Measurements from ENCODE around the gene GEN1. TPM values are rescaled to one million over a fixed set of nuclear protein-coding genes. Genes with fewer than 3 reads are reported as not detected.

Gene GEN1
- total RNA-seq, 1 experiment from 2014 or later = 29.6 TPM

DNA sequence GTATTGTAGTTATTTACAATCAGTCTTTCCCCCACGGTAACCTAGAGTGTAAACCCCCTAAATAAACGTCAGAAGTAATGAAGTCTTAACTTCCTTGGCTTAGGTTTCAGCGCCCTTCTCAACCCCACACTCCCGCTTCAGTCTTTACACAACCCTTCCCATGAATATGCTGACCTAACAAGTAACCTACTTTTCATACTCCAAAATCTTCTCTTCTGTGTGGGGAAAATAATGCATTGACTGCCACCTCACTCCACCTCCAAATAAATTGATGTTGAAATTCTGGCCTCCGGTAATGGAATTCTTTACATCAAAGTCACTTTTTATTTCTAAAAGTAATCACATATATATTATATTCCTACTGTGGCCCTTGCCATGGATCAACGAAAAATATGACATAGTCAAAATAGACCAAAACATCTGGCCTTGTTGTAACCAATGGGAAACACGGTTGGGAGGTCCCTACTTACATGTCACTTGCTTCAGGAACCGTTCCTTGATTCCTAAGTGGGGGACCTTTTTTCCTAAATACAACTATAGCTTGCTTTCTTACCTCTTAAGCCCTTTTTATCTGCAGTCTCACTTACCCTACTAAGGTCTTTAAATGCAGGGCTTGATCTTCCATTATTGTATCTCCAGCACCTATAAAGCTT is 961 bp downstream of the GEN1 start:
- Mint-ChIP-seq H3K4me1 (ENCODE audit: low read depth, unreplicated experiment) (peaks cover 15% of the 10 kb centered on the region), H3K4me3 (ENCODE audit: low read depth, unreplicated experiment) (peak overlapping the region; percentile 86), H3K27ac (ENCODE audit: unreplicated experiment) (peak overlapping the region; percentile 86), H3K27me3 (ENCODE audit: unreplicated experiment) (no peaks in the 10 kb centered on the region), H3K9me3 (ENCODE audit: low read depth, unreplicated experiment) (no peaks in the 10 kb centered on the region), H3K36me3 (ENCODE audit: insufficient read depth, unreplicated experiment) (peaks cover 25% of the 10 kb centered on the region)
- CTCF ChIA-PET = no interaction called here
- no peak for DNase-seq
- TF ChIP-seq, protein P1, sequence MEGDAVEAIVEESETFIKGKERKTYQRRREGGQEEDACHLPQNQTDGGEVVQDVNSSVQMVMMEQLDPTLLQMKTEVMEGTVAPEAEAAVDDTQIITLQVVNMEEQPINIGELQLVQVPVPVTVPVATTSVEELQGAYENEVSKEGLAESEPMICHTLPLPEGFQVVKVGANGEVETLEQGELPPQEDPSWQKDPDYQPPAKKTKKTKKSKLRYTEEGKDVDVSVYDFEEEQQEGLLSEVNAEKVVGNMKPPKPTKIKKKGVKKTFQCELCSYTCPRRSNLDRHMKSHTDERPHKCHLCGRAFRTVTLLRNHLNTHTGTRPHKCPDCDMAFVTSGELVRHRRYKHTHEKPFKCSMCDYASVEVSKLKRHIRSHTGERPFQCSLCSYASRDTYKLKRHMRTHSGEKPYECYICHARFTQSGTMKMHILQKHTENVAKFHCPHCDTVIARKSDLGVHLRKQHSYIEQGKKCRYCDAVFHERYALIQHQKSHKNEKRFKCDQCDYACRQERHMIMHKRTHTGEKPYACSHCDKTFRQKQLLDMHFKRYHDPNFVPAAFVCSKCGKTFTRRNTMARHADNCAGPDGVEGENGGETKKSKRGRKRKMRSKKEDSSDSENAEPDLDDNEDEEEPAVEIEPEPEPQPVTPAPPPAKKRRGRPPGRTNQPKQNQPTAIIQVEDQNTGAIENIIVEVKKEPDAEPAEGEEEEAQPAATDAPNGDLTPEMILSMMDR (IDR thresholded peaks at IDR 0.05; ENCODE audit: unreplicated experiment) = no peak
- intact Hi-C loops (cut with micrococcal nuclease; ENCODE audit: unreplicated experiment) = loop anchor here (5.0 to 10.0 kb wide), 3 partner anchors 77 to 620 kb away; no protein-coding TSS in a partner anchor
- BruUV-seq (replicated peaks) = TSS peak; percentile 53

- H3K9me3 Mint-ChIP-seq (ENCODE audit: low read depth, unreplicated experiment) = no peaks in the 10 kb centered on the region
- intact Hi-C loops (cut with micrococcal nuclease; ENCODE audit: unreplicated experiment) = loop anchor here (5.0 to 10.0 kb wide), 3 partner anchors 76 to 618 kb away; no protein-coding TSS in a partner anchor
- H3K4me1 Mint-ChIP-seq (ENCODE audit: low read depth, unreplicated experiment) = peaks cover 10% of the 10 kb centered on the region
- H3K4me3 Mint-ChIP-seq (ENCODE audit: low read depth, unreplicated experiment) = peak overlapping the region; percentile 36
- DNase-seq = no peak
- H3K27me3 Mint-ChIP-seq (ENCODE audit: unreplicated experiment) = no peaks in the 10 kb centered on the region
- TF ChIP-seq, protein P1 (IDR thresholded peaks at IDR 0.05; ENCODE audit: unreplicated experiment) = no peak
- BruUV-seq (replicated peaks) = no TSS peak
- CTCF ChIA-PET = interaction anchor here (0.7 kb wide), 1 partner anchor 417 kb away, joined by 4 read pairs; no protein-coding TSS in a partner anchor
- H3K27ac Mint-ChIP-seq (ENCODE audit: unreplicated experiment) = no peak overlapping the region
- H3K36me3 Mint-ChIP-seq (ENCODE audit: insufficient read depth, unreplicated experiment) = peaks cover 25% of the 10 kb centered on the region
These were observed 2.7 kb downstream of the GEN1 start for GRCh38 chr2:17756668-17757067.

DNA sequence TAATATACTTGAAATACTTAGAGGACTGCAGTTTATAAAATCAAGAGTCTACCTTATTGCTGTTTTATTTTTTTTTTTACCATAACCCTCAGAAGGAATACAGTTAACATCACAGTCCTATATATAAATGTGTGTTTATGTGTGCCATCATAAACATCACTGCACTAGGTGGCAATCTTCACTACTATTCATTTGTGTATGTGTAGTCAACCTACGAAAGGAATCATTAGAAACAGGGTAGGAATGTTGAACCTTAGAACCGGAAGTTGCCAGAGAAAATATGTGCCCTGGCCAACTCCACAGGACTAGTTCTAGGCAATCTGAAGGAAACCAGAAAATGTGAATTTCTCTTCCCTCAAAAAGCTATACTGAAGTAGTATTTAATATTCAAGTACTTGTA is 3.4 kb downstream of the GEN1 start:
- CTCF ChIA-PET = interaction anchor here (0.6 to 0.7 kb wide), 2 partner anchors 416 to 504 kb away, joined by 3 to 4 read pairs; no protein-coding TSS in a partner anchor
- DNase-seq = peak; percentile 24

GRCh38 chr2:17758118-17758517 is 4.2 kb downstream of the GEN1 start:
- peaks cover 24% of the 10 kb centered on the region for H3K36me3 Mint-ChIP-seq (ENCODE audit: insufficient read depth, unreplicated experiment)
- DNase-seq = no peak
- H3K27ac Mint-ChIP-seq (ENCODE audit: unreplicated experiment) = peak overlapping the region; percentile 33
- H3K9me3 Mint-ChIP-seq (ENCODE audit: low read depth, unreplicated experiment) = no peaks in the 10 kb centered on the region
- no TSS peak for BruUV-seq (replicated peaks)
- no peaks in the 10 kb centered on the region for H3K27me3 Mint-ChIP-seq (ENCODE audit: unreplicated experiment)
- intact Hi-C loops (cut with micrococcal nuclease; ENCODE audit: unreplicated experiment) = loop anchor here (5.0 to 10.0 kb wide), 3 partner anchors 74 to 617 kb away; no protein-coding TSS in a partner anchor
- H3K4me1 Mint-ChIP-seq (ENCODE audit: low read depth, unreplicated experiment) = no peaks in the 10 kb centered on the region
- TF ChIP-seq, protein P1 (IDR thresholded peaks at IDR 0.05; ENCODE audit: unreplicated experiment) = no peak
- CTCF ChIA-PET = no interaction called here
- no peak overlapping the region for H3K4me3 Mint-ChIP-seq (ENCODE audit: low read depth, unreplicated experiment)

More for the DNA sequence above, 3.4 kb downstream of the GEN1 start:
- intact Hi-C loops (cut with micrococcal nuclease; ENCODE audit: unreplicated experiment) = loop anchor here (5.0 to 10.0 kb wide), 3 partner anchors 75 to 617 kb away; no protein-coding TSS in a partner anchor
- no TSS peak for BruUV-seq (replicated peaks)
- TF ChIP-seq, protein P1 (IDR thresholded peaks at IDR 0.05; ENCODE audit: unreplicated experiment) = no peak
- Mint-ChIP-seq H3K27ac (ENCODE audit: unreplicated experiment) (peak overlapping the region; percentile 68), H3K4me1 (ENCODE audit: low read depth, unreplicated experiment) (peaks cover 5% of the 10 kb centered on the region), H3K36me3 (ENCODE audit: insufficient read depth, unreplicated experiment) (peaks cover 27% of the 10 kb centered on the region), H3K4me3 (ENCODE audit: low read depth, unreplicated experiment) (peak overlapping the region; percentile 36), H3K9me3 (ENCODE audit: low read depth, unreplicated experiment) (no peaks in the 10 kb centered on the region), H3K27me3 (ENCODE audit: unreplicated experiment) (no peaks in the 10 kb centered on the region)

All from Calu3 (cell line).